IMR-90 (cell line): ENCODE results near the gene BTNL2. TPM values are rescaled to one million over a fixed set of nuclear protein-coding genes. Genes with fewer than 3 reads are reported as not detected.

ENCODE experiments used
- ATAC-seq: fragments of 200-7000 bp; cut with Tn5 transposase; 2 replicates; pipeline ENCODE4 v1.9.1; 2020; ENCODE audit warnings: low read depth, mild to moderate bottlenecking, moderate library complexity
- BruUV-seq: library from RNA; stranded (reverse); fragments of 400-500 nt; replicated peaks from 2 replicates; lab custom pipeline; 2021; lab: Mats Ljungman, UMichigan
- CTCF ChIA-PET: fragments of 300-600 bp; formaldehyde crosslinking; extraction: SDS; loops from one replicate; lab custom pipeline; 2021; ENCODE audit warnings: antibody characterized with exemption; lab: Yijun Ruan, JAX
- POLR2A ChIA-PET: fragments of 300-600 bp; sonication (Branson Sonifier 250); formaldehyde crosslinking; loops from one replicate; lab custom pipeline; 2022; ENCODE audit warnings: antibody characterized with exemption; ENCODE audit not compliant: unreplicated experiment; lab: Charles Lee
- DNase-seq: peaks from one replicate; pipeline ENCODE4 v3.0.0; 2013
- H2AFZ ChIP-seq: replicated peaks from 2 replicates; pipeline ENCODE3; 2013; ENCODE audit warnings: low read length, mild to moderate bottlenecking; ENCODE audit not compliant: poor library complexity
- H2AK5ac ChIP-seq: 2 replicates; pipeline ENCODE4 v1.6.1; 2013; ENCODE audit warnings: low read depth, low read length, inconsistent platforms
- H2AK9ac ChIP-seq: replicated peaks from 2 replicates; pipeline ENCODE3; 2013; ENCODE audit warnings: mild to moderate bottlenecking, low read depth, low read length, moderate library complexity; ENCODE audit not compliant: poor library complexity
- H2BK120ac ChIP-seq: 2 replicates; pipeline ENCODE4 v1.6.1; 2013; ENCODE audit warnings: low read depth, low read length, inconsistent platforms
- H2BK15ac ChIP-seq: 3 replicates; pipeline ENCODE4 v1.6.1; 2013; ENCODE audit warnings: low read depth, low read length, inconsistent platforms
- H2BK20ac ChIP-seq: 2 replicates; pipeline ENCODE4 v1.6.1; 2013; ENCODE audit warnings: low read depth, mild to moderate bottlenecking, inconsistent platforms, low read length, moderate library complexity
- H2BK5ac ChIP-seq: 2 replicates; pipeline ENCODE4 v1.6.1; 2013; ENCODE audit warnings: mild to moderate bottlenecking, low read depth, low read length, inconsistent platforms; ENCODE audit not compliant: poor library complexity, severe bottlenecking
- H3K14ac ChIP-seq: replicated peaks from 2 replicates; pipeline ENCODE4 v1.6.1; 2013; ENCODE audit warnings: low read depth, low read length, inconsistent platforms
- H3K18ac ChIP-seq: 2 replicates; pipeline ENCODE4 v1.6.1; 2013; ENCODE audit warnings: low read depth, low read length, control low read depth
- H3K23ac ChIP-seq: 2 replicates; pipeline ENCODE4 v1.6.1; 2013; ENCODE audit warnings: low read depth, low read length, inconsistent platforms
- H3K27ac ChIP-seq: 2 replicates; pipeline ENCODE4 v1.5.1; 2013; ENCODE audit warnings: mild to moderate bottlenecking, control low read depth, low read length; ENCODE audit not compliant: insufficient read depth
- H3K27me3 ChIP-seq: 2 replicates; pipeline ENCODE4 v1.6.1; 2013; ENCODE audit warnings: low read length; ENCODE audit not compliant: control insufficient read depth, insufficient read depth
- H3K36me3 ChIP-seq: 2 replicates; pipeline ENCODE4 v1.6.1; 2013; ENCODE audit warnings: low read length, mixed read lengths; ENCODE audit not compliant: control insufficient read depth, insufficient read depth
- H3K4ac ChIP-seq: 2 replicates; pipeline ENCODE4 v1.6.1; 2013; ENCODE audit warnings: low read depth, low read length, inconsistent platforms
- H3K4me1 ChIP-seq: 2 replicates; pipeline ENCODE4 v1.6.1; 2013; ENCODE audit warnings: low read length, mixed read lengths; ENCODE audit not compliant: control insufficient read depth, insufficient read depth
- H3K4me2 ChIP-seq: 2 replicates; pipeline ENCODE4 v1.6.1; 2013; ENCODE audit warnings: low read depth, mild to moderate bottlenecking, control low read depth, low read length, moderate library complexity
- H3K4me3 ChIP-seq: 2 replicates; pipeline ENCODE4 v1.5.1; 2013; ENCODE audit warnings: low read depth, mild to moderate bottlenecking, control low read depth, low read length, moderate library complexity; ENCODE audit not compliant: insufficient read depth
- H3K56ac ChIP-seq: 2 replicates; pipeline ENCODE4 v1.6.1; 2013; ENCODE audit warnings: low read length, inconsistent platforms; ENCODE audit not compliant: insufficient read depth; ENCODE audit errors: extremely low read depth
- H3K79me1 ChIP-seq, 2 experiments: 2 replicates each; pipeline ENCODE4 v1.6.1; 2013; ENCODE audit warnings: low read length in 2 of 2, inconsistent platforms in 1 of 2, low read depth in 1 of 2
- H3K9ac ChIP-seq: 2 replicates; pipeline ENCODE4 v1.6.1; 2013; ENCODE audit warnings: low read depth, low read length, control low read depth
- H3K9me1 ChIP-seq: 2 replicates; pipeline ENCODE4 v1.6.1; 2013; ENCODE audit warnings: low read length, inconsistent platforms; ENCODE audit not compliant: insufficient read depth
- H3K9me3 ChIP-seq: 2 replicates; pipeline ENCODE4 v1.6.1; 2013; ENCODE audit warnings: low read length; ENCODE audit not compliant: control insufficient read depth, insufficient read depth
- H4K20me1 ChIP-seq: 2 replicates; pipeline ENCODE4 v1.6.1; 2013; ENCODE audit warnings: low read length, inconsistent platforms; ENCODE audit not compliant: insufficient read depth
- H4K5ac ChIP-seq: 2 replicates; pipeline ENCODE4 v1.6.1; 2013; ENCODE audit warnings: mild to moderate bottlenecking, low read depth, low read length, control low read depth
- H4K8ac ChIP-seq, 2 experiments: 2 replicates each; pipeline ENCODE4 v1.6.1; 2013; ENCODE audit warnings: low read depth in 2 of 2, low read length in 2 of 2, control low read depth in 1 of 2, inconsistent platforms in 1 of 2
- H4K91ac ChIP-seq: 2 replicates; pipeline ENCODE4 v1.6.1; 2013; ENCODE audit warnings: low read depth, low read length, inconsistent platforms; ENCODE audit not compliant: insufficient read depth
- BHLHE40 ChIP-seq: fragments of 150-350 bp; IDR thresholded peaks from 2 replicates; pipeline ENCODE4 v1.6.1; 2016; ENCODE audit warnings: mild to moderate bottlenecking, low read depth, low read length
- CEBPB ChIP-seq: IDR thresholded peaks from 2 replicates; pipeline ENCODE4 v1.6.1; 2012; ENCODE audit warnings: low read depth, low read length, improper control_type of control experiment
- CHD1 ChIP-seq: IDR thresholded peaks from 2 replicates; pipeline ENCODE4 v1.6.1; 2012; ENCODE audit warnings: low read depth, low read length, improper control_type of control experiment
- FOS ChIP-seq: fragments of 150-350 bp; IDR thresholded peaks from 2 replicates; pipeline ENCODE4 v1.6.1; 2016; ENCODE audit warnings: low read depth, low read length
- MAFK ChIP-seq: IDR thresholded peaks from 2 replicates; pipeline ENCODE4 v1.6.1; 2012; ENCODE audit warnings: low read depth, low read length, improper control_type of control experiment
- MAZ ChIP-seq: IDR thresholded peaks from 2 replicates; pipeline ENCODE4 v1.6.1; 2012; ENCODE audit warnings: low read depth, mild to moderate bottlenecking, low read length, improper control_type of control experiment, moderate library complexity, borderline replicate concordance
- MXI1 ChIP-seq: IDR thresholded peaks from 2 replicates; pipeline ENCODE4 v1.6.1; 2012; ENCODE audit warnings: low read depth, mild to moderate bottlenecking, low read length, moderate library complexity, borderline replicate concordance
- NFE2L2 ChIP-seq: fragments of 150-350 bp; IDR thresholded peaks from 2 replicates; pipeline ENCODE4 v1.6.1; 2016; ENCODE audit warnings: low read depth, mild to moderate bottlenecking, low read length
- POLR2A ChIP-seq: IDR thresholded peaks from 2 replicates; pipeline ENCODE4 v1.6.1; 2012; ENCODE audit warnings: mild to moderate bottlenecking, low read depth, low read length
- RAD21 ChIP-seq: IDR thresholded peaks from 2 replicates; pipeline ENCODE4 v1.6.1; 2012; ENCODE audit warnings: low read length, improper control_type of control experiment
- RCOR1 ChIP-seq: IDR thresholded peaks from 2 replicates; pipeline ENCODE4 v1.6.1; 2012; ENCODE audit warnings: mild to moderate bottlenecking, low read length, improper control_type of control experiment; ENCODE audit not compliant: insufficient replicate concordance
- RFX5 ChIP-seq: IDR thresholded peaks from 2 replicates; pipeline ENCODE4 v1.8.0; 2012; ENCODE audit warnings: low read depth, mild to moderate bottlenecking, low read length, moderate library complexity
- SMC3 ChIP-seq: fragments of 150-350 bp; IDR thresholded peaks from 2 replicates; pipeline ENCODE4 v1.6.1; 2016; ENCODE audit warnings: low read depth, mild to moderate bottlenecking, antibody characterized with exemption, low read length, moderate library complexity
- WGBS, 2 experiments: methylation state at CpG; one replicate each; pipeline versions ENCODE4 v1.1.5 to v1.1.7; 2013; ENCODE audit warnings: missing lambda C conversion rate in 2 of 2; ENCODE audit not compliant: insufficient read length in 1 of 2; ENCODE audit errors: extremely low coverage in 2 of 2; 5-methylcytosine and 5-hydroxymethylcytosine counted together
- dilution Hi-C: fragments of 300-500 bp; cut with HindIII; formaldehyde crosslinking; loops from one replicate; pipeline ENCODE4 v1.14.3; 2018; ENCODE audit warnings: low sequenced_read_pairs; ENCODE audit not compliant: unreplicated experiment
- in situ Hi-C: fragments of 300-500 bp; cut with MboI; formaldehyde crosslinking; loops from 3 replicates; pipeline ENCODE4 v1.14.3; 2019; ENCODE audit warnings: low sequenced_read_pairs, inconsistent platforms, mixed read lengths
- intact Hi-C: fragments of 100-400 bp; cut with micrococcal nuclease; formaldehyde crosslinking; loops from 2 replicates; pipeline ENCODE4 v1.10.0; 2022
- polyA plus RNA-seq, 3 experiments: library from polyadenylated mRNA; depleted of rRNA; stranded (reverse); fragments of >200 nt; gene quantifications; 2 replicates each; pipeline ENCODE4 v1.2.3, GENCODE V29; 2012; ENCODE audit warnings: low replicate concordance in 1 of 3
- total RNA-seq: library from RNA; depleted of rRNA; stranded (reverse); fragments of >200 nt; gene quantifications from 2 replicates; pipeline ENCODE4 v1.2.3, GENCODE V29; 2012
- TF ChIP-seq, protein P1 (sequence below): fragments of 150-350 bp; IDR thresholded peaks from 2 replicates; pipeline ENCODE4 v1.6.1; 2016; ENCODE audit warnings: low read depth, mild to moderate bottlenecking, low read length, moderate library complexity, borderline replicate concordance
- TF ChIP-seq, protein P2 (sequence below): fragments of 150-350 bp; IDR thresholded peaks from 2 replicates; pipeline ENCODE4 v1.6.1; 2017; ENCODE audit warnings: mild to moderate bottlenecking, antibody characterized with exemption, low read length, low read depth
- TF ChIP-seq, protein P3 (sequence below): conservative IDR thresholded peaks from 2 replicates; pipeline ENCODE4 v1.5.1; 2012; ENCODE audit warnings: mild to moderate bottlenecking, low read depth, low read length, improper control_type of control experiment

Gene BTNL2
- total and polyA plus RNA-seq, 2 of the 4 experiments (the other 2 are of a cell fraction), result not detected

DNA sequence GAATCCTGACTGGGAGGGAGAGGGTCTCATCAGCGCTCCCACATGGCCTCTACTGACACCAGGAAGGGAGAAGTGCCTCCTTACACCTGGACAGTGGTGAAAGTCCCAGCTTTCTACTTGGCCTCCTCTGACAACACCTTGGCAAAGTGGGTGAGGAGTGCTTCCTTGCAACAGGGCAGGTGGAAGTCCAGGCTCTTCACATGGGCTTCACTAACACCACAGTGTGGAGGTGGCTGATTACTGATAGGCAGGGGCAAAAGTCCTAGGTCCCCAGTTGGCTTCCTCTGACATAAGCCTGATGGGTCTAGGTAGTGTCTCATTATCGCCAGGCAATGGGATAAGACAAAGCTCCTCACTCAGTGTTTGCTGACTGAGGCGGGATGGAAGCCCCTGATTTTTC lies 23.2 kb upstream of the BTNL2 start:
- no peaks in the 10 kb centered on the region; the same call in 1 of the 2 replicates for H3K27me3 ChIP-seq
- DNase-seq, result no peak
- H3K4me2 ChIP-seq, result no peak overlapping the region
- TF ChIP-seq SMC3, result no peak
- TF ChIP-seq BHLHE40, result no peak
- TF ChIP-seq MXI1, result no peak
- TF ChIP-seq MAFK, result no peak
- TF ChIP-seq POLR2A, result no peak
- TF ChIP-seq CEBPB, result no peak
- TF ChIP-seq, protein P1, sequence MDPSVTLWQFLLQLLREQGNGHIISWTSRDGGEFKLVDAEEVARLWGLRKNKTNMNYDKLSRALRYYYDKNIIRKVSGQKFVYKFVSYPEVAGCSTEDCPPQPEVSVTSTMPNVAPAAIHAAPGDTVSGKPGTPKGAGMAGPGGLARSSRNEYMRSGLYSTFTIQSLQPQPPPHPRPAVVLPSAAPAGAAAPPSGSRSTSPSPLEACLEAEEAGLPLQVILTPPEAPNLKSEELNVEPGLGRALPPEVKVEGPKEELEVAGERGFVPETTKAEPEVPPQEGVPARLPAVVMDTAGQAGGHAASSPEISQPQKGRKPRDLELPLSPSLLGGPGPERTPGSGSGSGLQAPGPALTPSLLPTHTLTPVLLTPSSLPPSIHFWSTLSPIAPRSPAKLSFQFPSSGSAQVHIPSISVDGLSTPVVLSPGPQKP, result no peak
- no peak for TF ChIP-seq NFE2L2
- TF ChIP-seq RFX5, result no peak
- TF ChIP-seq, protein P2, sequence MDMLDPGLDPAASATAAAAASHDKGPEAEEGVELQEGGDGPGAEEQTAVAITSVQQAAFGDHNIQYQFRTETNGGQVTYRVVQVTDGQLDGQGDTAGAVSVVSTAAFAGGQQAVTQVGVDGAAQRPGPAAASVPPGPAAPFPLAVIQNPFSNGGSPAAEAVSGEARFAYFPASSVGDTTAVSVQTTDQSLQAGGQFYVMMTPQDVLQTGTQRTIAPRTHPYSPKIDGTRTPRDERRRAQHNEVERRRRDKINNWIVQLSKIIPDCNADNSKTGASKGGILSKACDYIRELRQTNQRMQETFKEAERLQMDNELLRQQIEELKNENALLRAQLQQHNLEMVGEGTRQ, result no peak
- TF ChIP-seq RCOR1, result no peak
- TF ChIP-seq RAD21, result no peak
- no peak for TF ChIP-seq CHD1
- TF ChIP-seq MAZ, result no peak
- TF ChIP-seq FOS, result no peak
- TF ChIP-seq, protein P3, sequence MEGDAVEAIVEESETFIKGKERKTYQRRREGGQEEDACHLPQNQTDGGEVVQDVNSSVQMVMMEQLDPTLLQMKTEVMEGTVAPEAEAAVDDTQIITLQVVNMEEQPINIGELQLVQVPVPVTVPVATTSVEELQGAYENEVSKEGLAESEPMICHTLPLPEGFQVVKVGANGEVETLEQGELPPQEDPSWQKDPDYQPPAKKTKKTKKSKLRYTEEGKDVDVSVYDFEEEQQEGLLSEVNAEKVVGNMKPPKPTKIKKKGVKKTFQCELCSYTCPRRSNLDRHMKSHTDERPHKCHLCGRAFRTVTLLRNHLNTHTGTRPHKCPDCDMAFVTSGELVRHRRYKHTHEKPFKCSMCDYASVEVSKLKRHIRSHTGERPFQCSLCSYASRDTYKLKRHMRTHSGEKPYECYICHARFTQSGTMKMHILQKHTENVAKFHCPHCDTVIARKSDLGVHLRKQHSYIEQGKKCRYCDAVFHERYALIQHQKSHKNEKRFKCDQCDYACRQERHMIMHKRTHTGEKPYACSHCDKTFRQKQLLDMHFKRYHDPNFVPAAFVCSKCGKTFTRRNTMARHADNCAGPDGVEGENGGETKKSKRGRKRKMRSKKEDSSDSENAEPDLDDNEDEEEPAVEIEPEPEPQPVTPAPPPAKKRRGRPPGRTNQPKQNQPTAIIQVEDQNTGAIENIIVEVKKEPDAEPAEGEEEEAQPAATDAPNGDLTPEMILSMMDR, result no peak
- no peak overlapping the region for H3K4ac ChIP-seq
- POLR2A ChIA-PET, result no interaction called here
- no TSS peak for BruUV-seq
- H3K23ac ChIP-seq, result no peak overlapping the region
- dilution Hi-C loops (no loop called here), intact Hi-C loops (loop anchor here (5.0 kb wide), 3 partner anchors 272 to 437 kb away; no protein-coding TSS in a partner anchor), in situ Hi-C loops (no loop called here)
- H3K27ac ChIP-seq, result no peak overlapping the region
- no peaks in the 10 kb centered on the region for H3K79me1 ChIP-seq
- H3K9me3 ChIP-seq, result no peaks in the 10 kb centered on the region
- H2BK20ac ChIP-seq, result no peak overlapping the region
- H2AK5ac ChIP-seq, result no peak overlapping the region
- H3K14ac ChIP-seq, result no peak overlapping the region
- no peaks in the 10 kb centered on the region for H3K9me1 ChIP-seq
- no peak overlapping the region for H2AFZ ChIP-seq
- no peak overlapping the region for H2BK120ac ChIP-seq
- 61% methylated on average over 2 of the region's 3 CpGs; no CpG with 5 or more reads in 1 of the 2 experiments for WGBS, 2 experiments
- no peaks in the 10 kb centered on the region for H4K20me1 ChIP-seq
- H3K56ac ChIP-seq, result no peak overlapping the region
- no peak overlapping the region for H2BK15ac ChIP-seq
- H3K36me3 ChIP-seq, result no peaks in the 10 kb centered on the region
- H3K9ac ChIP-seq, result no peak overlapping the region
- no peak overlapping the region for H4K8ac ChIP-seq
- CTCF ChIA-PET, result no interaction called here
- ATAC-seq, result no peak
- no peaks in the 10 kb centered on the region for H3K4me1 ChIP-seq
- no peak overlapping the region for H4K5ac ChIP-seq
- no peak overlapping the region for H3K4me3 ChIP-seq
- H2BK5ac ChIP-seq, result no peak overlapping the region
- H2AK9ac ChIP-seq, result no peak overlapping the region
- H3K18ac ChIP-seq, result no peak overlapping the region
- no peak overlapping the region for H4K91ac ChIP-seq
